ENCODE data around the gene MXRA7. TPM values are rescaled to one million over a fixed set of nuclear protein-coding genes. Genes with fewer than 3 reads are reported as not detected.

Gene MXRA7
- total and polyA plus RNA-seq, 8 donors = 41.4 to 209 (median 71.6) TPM

- Histone ChIP-seq H3K27me3 (no peaks in the 10 kb centered on the region), H3K36me3 (no peaks in the 10 kb centered on the region), H3K4me1 (peaks cover 24 to 74% (median 46%) of the 10 kb centered on the region in 4 donors), H3K4me3 (no peak overlapping the region), H3K27ac (peak overlapping the region in 2 of 5 donors; percentile 87), H3K9me3 (no peaks in the 10 kb centered on the region)
- 61 to 81% (median 72%) methylated on average over 16 of the region's 16 CpGs for WGBS, 5 donors
- TF ChIP-seq CTCF (IDR thresholded peaks at IDR 0.05) = no peak
- TF ChIP-seq POLR2AphosphoS5 (IDR thresholded peaks at IDR 0.05) = no peak
- TF ChIP-seq EP300 (IDR thresholded peaks at IDR 0.05) = no peak
- no peak for TF ChIP-seq POLR2A (IDR thresholded peaks at IDR 0.05)
- intact Hi-C loops (cut with DNase I; ENCODE audit: low total_unique reads) = no loop called here
- DNase-seq = no peak
Observed at GRCh38 chr17:76695059-76695831, 15.5 kb downstream of the MXRA7 start.

GRCh38 chr17:76691379-76692191 is 19.2 kb downstream of the MXRA7 start:
- no peaks in the 10 kb centered on the region for H3K36me3 ChIP-seq
- whole genome bisulfite sequencing, 5 donors = 58 to 73% (median 62%) methylated on average over 14 of the region's 14 CpGs
- H3K9me3 ChIP-seq = no peaks in the 10 kb centered on the region
- no peak overlapping the region for H3K4me3 ChIP-seq
- peak overlapping the region in 2 of 5 donors; percentile 14 to 87 for H3K27ac ChIP-seq
- TF ChIP-seq EP300 (IDR thresholded peaks at IDR 0.05) (no peak), POLR2AphosphoS5 (IDR thresholded peaks at IDR 0.05) (no peak), POLR2A (IDR thresholded peaks at IDR 0.05) (no peak), CTCF (IDR thresholded peaks at IDR 0.05) (no peak)
- peaks cover 18 to 74% (median 41%) of the 10 kb centered on the region in 4 donors for H3K4me1 ChIP-seq
- DNase-seq = no peak
- intact Hi-C loops (cut with DNase I; ENCODE audit: low total_unique reads) = no loop called here
- H3K27me3 ChIP-seq = no peaks in the 10 kb centered on the region

GRCh38 chr17:76690596-76691280 is 20.0 kb downstream of the MXRA7 start:
- H3K36me3 ChIP-seq = no peaks in the 10 kb centered on the region
- no peak overlapping the region for H3K4me3 ChIP-seq
- DNase-seq = no peak
- H3K27ac ChIP-seq = no peak overlapping the region
- 79 to 91% (median 88%) methylated on average over 13 of the region's 13 CpGs for WGBS, 5 donors
- TF ChIP-seq POLR2A (IDR thresholded peaks at IDR 0.05) = no peak
- no peak for TF ChIP-seq POLR2AphosphoS5 (IDR thresholded peaks at IDR 0.05)
- intact Hi-C loops (cut with DNase I; ENCODE audit: low total_unique reads) = no loop called here
- no peaks in the 10 kb centered on the region for H3K27me3 ChIP-seq
- peaks cover 18 to 75% (median 41%) of the 10 kb centered on the region in 4 donors for H3K4me1 ChIP-seq
- H3K9me3 ChIP-seq = no peaks in the 10 kb centered on the region

- Histone ChIP-seq H3K4me3 (no peak overlapping the region), H3K27ac (peak overlapping the region in 3 of 5 donors; percentile 79 to 89 (median 84)), H3K4me1 (peaks cover 18 to 74% (median 40%) of the 10 kb centered on the region in 4 donors), H3K27me3 (no peaks in the 10 kb centered on the region), H3K9me3 (no peaks in the 10 kb centered on the region), H3K36me3 (peaks cover 0 to 8% (median 2%) of the 10 kb centered on the region in 4 donors)
- TF ChIP-seq POLR2AphosphoS5 (IDR thresholded peaks at IDR 0.05) (no peak), CTCF (IDR thresholded peaks at IDR 0.05) (no peak), EP300 (IDR thresholded peaks at IDR 0.05) (no peak), POLR2A (IDR thresholded peaks at IDR 0.05) (no peak)
- intact Hi-C loops (cut with DNase I; ENCODE audit: low total_unique reads) = no loop called here
- no peak for DNase-seq
- 87 to 90% (median 89%) methylated on average over 11 of the region's 11 CpGs for WGBS, 5 donors
Observed at GRCh38 chr17:76689859-76690258, 20.9 kb downstream of the MXRA7 start.

All from stomach (tissue), 9 donors.